ENCODE data around the gene PTPRD. TPM values are rescaled to one million over a fixed set of nuclear protein-coding genes. Genes with fewer than 3 reads are reported as not detected.

Gene PTPRD
- total RNA-seq, 1 experiment from 2014 or later: 32.5 TPM

DNA sequence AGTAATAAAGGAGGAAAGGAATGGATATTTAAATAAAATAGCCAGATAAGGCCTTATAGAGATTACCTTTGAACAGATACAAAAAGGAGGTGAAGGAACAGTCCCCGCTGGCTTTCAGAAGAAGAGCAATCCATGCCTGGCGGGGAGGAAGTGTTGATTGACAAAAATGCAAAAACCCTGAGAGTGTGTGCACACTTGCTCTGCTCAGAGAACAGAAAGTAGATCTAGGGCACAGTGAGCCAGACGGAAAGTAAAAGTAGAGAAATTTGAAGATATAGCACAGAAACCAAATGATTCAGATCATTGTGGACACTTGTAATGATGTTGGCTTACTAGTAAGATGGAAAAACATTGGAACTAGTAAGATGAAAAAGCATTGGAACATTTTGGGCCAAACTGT lies 720.6 kb downstream of the PTPRD start:
- no peak overlapping the region for H3K4ac ChIP-seq (ENCODE audit: low read depth, low read length)
- H2BK12ac ChIP-seq (ENCODE audit: insufficient read length, low read depth, low read length): no peak overlapping the region
- no peaks in the 10 kb centered on the region for H3K4me1 ChIP-seq (ENCODE audit: insufficient read depth, low read length)
- DNase-seq: no peak
- H3K14ac ChIP-seq (ENCODE audit: insufficient read depth, low read length): no peak overlapping the region
- no peaks in the 10 kb centered on the region for H3K79me2 ChIP-seq (ENCODE audit: insufficient read depth, low read length)
- no peak overlapping the region for H2AFZ ChIP-seq (ENCODE audit: low read length)
- H2BK20ac ChIP-seq (ENCODE audit: low read depth, low read length, poor library complexity, severe bottlenecking): no peak overlapping the region
- H2BK5ac ChIP-seq (ENCODE audit: insufficient read length, low read length): no peak overlapping the region
- H3K4me2 ChIP-seq (ENCODE audit: insufficient read depth, insufficient read length, low read length): no peak overlapping the region
- H4K5ac ChIP-seq (ENCODE audit: insufficient read length, low read depth, low read length): no peak overlapping the region
- H4K91ac ChIP-seq (ENCODE audit: insufficient read length, low read depth, low read length): no peak overlapping the region
- Mint-ChIP-seq H3K4me1 (peaks cover 0 to 9% of the 10 kb centered on the region in 2 experiments; a peak in 3 of 4 replicates), H3K27me3 (ENCODE audit: low read depth) (no peaks in the 10 kb centered on the region), H3K9me3 (no peaks in the 10 kb centered on the region), H3K4me3 (no peak overlapping the region), H3K27ac (no peak overlapping the region), H3K36me3 (ENCODE audit: insufficient read depth in 1 of 3, low read depth in 3 of 3) (no peaks in the 10 kb centered on the region)
- WGBS (ENCODE audit: extremely low coverage, insufficient read length, low lambda C conversion rate): no CpG with 5 or more reads among the region's 3 CpGs
- H4K8ac ChIP-seq (replicated peaks; ENCODE audit: insufficient read length, low read depth, low read length): no peak overlapping the region
- H3K27me3 ChIP-seq (ENCODE audit: insufficient read depth, low read length): no peaks in the 10 kb centered on the region
- H3K9ac ChIP-seq (ENCODE audit: extremely low read depth, insufficient read length, low read length): no peak overlapping the region
- TF ChIP-seq, protein P1, sequence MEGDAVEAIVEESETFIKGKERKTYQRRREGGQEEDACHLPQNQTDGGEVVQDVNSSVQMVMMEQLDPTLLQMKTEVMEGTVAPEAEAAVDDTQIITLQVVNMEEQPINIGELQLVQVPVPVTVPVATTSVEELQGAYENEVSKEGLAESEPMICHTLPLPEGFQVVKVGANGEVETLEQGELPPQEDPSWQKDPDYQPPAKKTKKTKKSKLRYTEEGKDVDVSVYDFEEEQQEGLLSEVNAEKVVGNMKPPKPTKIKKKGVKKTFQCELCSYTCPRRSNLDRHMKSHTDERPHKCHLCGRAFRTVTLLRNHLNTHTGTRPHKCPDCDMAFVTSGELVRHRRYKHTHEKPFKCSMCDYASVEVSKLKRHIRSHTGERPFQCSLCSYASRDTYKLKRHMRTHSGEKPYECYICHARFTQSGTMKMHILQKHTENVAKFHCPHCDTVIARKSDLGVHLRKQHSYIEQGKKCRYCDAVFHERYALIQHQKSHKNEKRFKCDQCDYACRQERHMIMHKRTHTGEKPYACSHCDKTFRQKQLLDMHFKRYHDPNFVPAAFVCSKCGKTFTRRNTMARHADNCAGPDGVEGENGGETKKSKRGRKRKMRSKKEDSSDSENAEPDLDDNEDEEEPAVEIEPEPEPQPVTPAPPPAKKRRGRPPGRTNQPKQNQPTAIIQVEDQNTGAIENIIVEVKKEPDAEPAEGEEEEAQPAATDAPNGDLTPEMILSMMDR (conservative IDR thresholded peaks at IDR 0.05): no peak
- H3K18ac ChIP-seq (ENCODE audit: insufficient read length, low read depth, low read length): no peak overlapping the region
- H4K20me1 ChIP-seq (ENCODE audit: control insufficient read depth, insufficient read depth, insufficient read length): no peaks in the 10 kb centered on the region
- H3T11ph ChIP-seq (ENCODE audit: low read length): no peak overlapping the region
- H2BK120ac ChIP-seq (ENCODE audit: low read depth, low read length, poor library complexity, severe bottlenecking): no peak overlapping the region
- H3K79me1 ChIP-seq (ENCODE audit: insufficient read depth, low read depth, low read length, poor library complexity, severe bottlenecking): no peaks in the 10 kb centered on the region
- H3K56ac ChIP-seq (ENCODE audit: insufficient read length, low read depth, low read length): no peak overlapping the region
- no peaks in the 10 kb centered on the region for H3K23me2 ChIP-seq (ENCODE audit: insufficient read length, low read depth, low read length, poor library complexity, severe bottlenecking)
- no peak overlapping the region for H3K27ac ChIP-seq (ENCODE audit: insufficient read length, low read depth, low read length)
- H3K9me3 ChIP-seq (ENCODE audit: control insufficient read depth, low read depth, low read length): no peaks in the 10 kb centered on the region
- no peak overlapping the region for H2AK5ac ChIP-seq (ENCODE audit: insufficient read length, low read length)
- H3K23ac ChIP-seq (ENCODE audit: insufficient read length, low read depth, low read length): no peak overlapping the region
- no peak overlapping the region for H2BK15ac ChIP-seq (ENCODE audit: low read depth, low read length)

Measured in H9 (cell line).